ENCODE results near the gene BICDL2. TPM values are rescaled to one million over a fixed set of nuclear protein-coding genes. Genes with fewer than 3 reads are reported as not detected.
A peak's percentile ranks its signal among the peaks of the same experiment; 100 is the strongest.

BICDL2 gene
- total and polyA plus RNA-seq, 9 of the 15 experiments (the other 6 are each of a cell fraction or from before 2014, with no cell fraction given) = 0.09 to 0.28 (median 0.09) TPM; not detected in 6

- TF ChIP-seq ZKSCAN8 (CRISPR knock-in tag; IDR thresholded peaks at IDR 0.05) (no peak), POLR2AphosphoS5 (IDR thresholded peaks at IDR 0.05; ENCODE audit: control insufficient read depth, insufficient read depth, low read depth, low read length) (no peak), E2F4 (CRISPR knock-in tag; IDR thresholded peaks at IDR 0.05; ENCODE audit: low read depth) (peak; percentile 20; the same call in 1 of the 2 replicates), ARID4B (CRISPR knock-in tag; IDR thresholded peaks at IDR 0.05) (no peak), TOE1 (IDR thresholded peaks at IDR 0.05; ENCODE audit: borderline replicate concordance) (no peak), TOE1 (CRISPR knock-in tag; IDR thresholded peaks at IDR 0.05; ENCODE audit: borderline replicate concordance, low read depth) (no peak), MAZ (CRISPR knock-in tag; conservative IDR thresholded peaks at IDR 0.05 in 1 of 2, IDR thresholded peaks at IDR 0.05 in 1 of 2) (peak; percentile 68 to 91; a peak in 3 of 4 replicates), ZNF561 (CRISPR knock-in tag; conservative IDR thresholded peaks at IDR 0.05) (no peak), TEAD4 (IDR thresholded peaks at IDR 0.05; ENCODE audit: low read length) (no peak; the same call in 1 of the 2 replicates), TEAD4 (CRISPR knock-in tag; IDR thresholded peaks at IDR 0.05; ENCODE audit: borderline replicate concordance) (no peak), ZNF311 (CRISPR knock-in tag; IDR thresholded peaks at IDR 0.05) (no peak), ZFX (CRISPR knock-in tag; IDR thresholded peaks at IDR 0.05) (peak; percentile 24; the same call in 1 of the 2 replicates), ZNF140 (CRISPR knock-in tag; IDR thresholded peaks at IDR 0.05) (no peak), SP1 (CRISPR knock-in tag; IDR thresholded peaks at IDR 0.05) (peak; percentile 88), HBP1 (CRISPR knock-in tag; IDR thresholded peaks at IDR 0.05) (no peak), MITF (IDR thresholded peaks at IDR 0.05) (no peak), RFX1 (IDR thresholded peaks at IDR 0.05) (no peak), TCF15 (CRISPR knock-in tag; IDR thresholded peaks at IDR 0.05) (no peak), CEBPB (tag; IDR thresholded peaks at IDR 0.05) (no peak)
Measured at GRCh38 chr16:3003582-3004270, 33.0 kb downstream of the BICDL2 start (continued).

All from K562 (cell line).